ENCODE data around the gene IL1RAPL1. TPM values are rescaled to one million over a fixed set of nuclear protein-coding genes. Genes with fewer than 3 reads are reported as not detected.

IL1RAPL1 gene
- total and polyA plus RNA-seq, 9 of the 15 experiments (the other 6 are each of a cell fraction or from before 2014, with no cell fraction given): 0.04 to 0.07 (median 0.04) TPM; not detected in 6

DNA sequence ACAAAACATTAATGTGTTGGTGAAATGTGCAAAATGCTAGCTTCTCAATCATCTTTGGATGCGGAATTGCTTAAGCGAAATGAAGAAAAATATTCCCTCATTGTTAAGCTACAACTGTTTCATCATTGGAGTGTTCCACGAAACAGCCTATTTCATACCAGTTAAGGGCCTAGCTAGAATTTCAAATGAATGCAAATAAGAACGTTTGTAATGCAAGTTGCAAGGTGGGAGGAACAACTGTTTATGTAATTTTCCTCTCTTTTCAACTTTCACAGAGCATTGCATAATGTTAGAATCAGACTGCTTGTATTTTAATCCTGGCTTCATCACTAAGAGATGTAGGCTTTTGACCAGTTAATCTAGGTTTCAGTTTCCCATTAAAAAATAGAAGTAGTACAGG lies 480.1 kb downstream of the IL1RAPL1 start:
- H3K4me2 ChIP-seq (ENCODE audit: insufficient read depth, low read length): no peak overlapping the region
- in situ Hi-C loops (cut with MboI) (no loop called here), intact Hi-C loops (cut with micrococcal nuclease) (no loop called here)
- no peak for TF ChIP-seq MTA1 (IDR thresholded peaks at IDR 0.05; ENCODE audit: borderline replicate concordance)
- no peak for TF ChIP-seq PML (IDR thresholded peaks at IDR 0.05; ENCODE audit: low read length)
- TF ChIP-seq, protein P1, sequence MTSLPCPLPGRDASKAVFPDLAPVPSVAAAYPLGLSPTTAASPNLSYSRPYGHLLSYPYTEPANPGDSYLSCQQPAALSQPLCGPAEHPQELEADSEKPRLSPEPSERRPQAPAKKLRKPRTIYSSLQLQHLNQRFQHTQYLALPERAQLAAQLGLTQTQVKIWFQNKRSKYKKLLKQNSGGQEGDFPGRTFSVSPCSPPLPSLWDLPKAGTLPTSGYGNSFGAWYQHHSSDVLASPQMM (CRISPR knock-in tag; IDR thresholded peaks at IDR 0.05): no peak
- TF ChIP-seq EZH2 (IDR thresholded peaks at IDR 0.05; ENCODE audit: borderline replicate concordance, low read depth, low read length): no peak
- no peak for TF ChIP-seq RFX7 (CRISPR knock-in tag; IDR thresholded peaks at IDR 0.05)
- no peak for TF ChIP-seq MAFG (tag; conservative IDR thresholded peaks at IDR 0.05)
- no peak for TF ChIP-seq USF2 (CRISPR knock-in tag; IDR thresholded peaks at IDR 0.05)
- TF ChIP-seq FOXM1 (IDR thresholded peaks at IDR 0.05; ENCODE audit: low read depth): no peak
- TF ChIP-seq FOXM1 (CRISPR knock-in tag; IDR thresholded peaks at IDR 0.05; ENCODE audit: low read depth): no peak
- no peak for TF ChIP-seq SETDB1 (IDR thresholded peaks at IDR 0.05; ENCODE audit: low read length)
- no peak for TF ChIP-seq ZBTB17 (CRISPR knock-in tag; IDR thresholded peaks at IDR 0.05)
- TF ChIP-seq ESRRB (CRISPR knock-in tag; IDR thresholded peaks at IDR 0.05; ENCODE audit: borderline replicate concordance): no peak
- TF ChIP-seq HOXB6 (CRISPR knock-in tag; IDR thresholded peaks at IDR 0.05; ENCODE audit: borderline replicate concordance): no peak
- TF ChIP-seq, protein P2, sequence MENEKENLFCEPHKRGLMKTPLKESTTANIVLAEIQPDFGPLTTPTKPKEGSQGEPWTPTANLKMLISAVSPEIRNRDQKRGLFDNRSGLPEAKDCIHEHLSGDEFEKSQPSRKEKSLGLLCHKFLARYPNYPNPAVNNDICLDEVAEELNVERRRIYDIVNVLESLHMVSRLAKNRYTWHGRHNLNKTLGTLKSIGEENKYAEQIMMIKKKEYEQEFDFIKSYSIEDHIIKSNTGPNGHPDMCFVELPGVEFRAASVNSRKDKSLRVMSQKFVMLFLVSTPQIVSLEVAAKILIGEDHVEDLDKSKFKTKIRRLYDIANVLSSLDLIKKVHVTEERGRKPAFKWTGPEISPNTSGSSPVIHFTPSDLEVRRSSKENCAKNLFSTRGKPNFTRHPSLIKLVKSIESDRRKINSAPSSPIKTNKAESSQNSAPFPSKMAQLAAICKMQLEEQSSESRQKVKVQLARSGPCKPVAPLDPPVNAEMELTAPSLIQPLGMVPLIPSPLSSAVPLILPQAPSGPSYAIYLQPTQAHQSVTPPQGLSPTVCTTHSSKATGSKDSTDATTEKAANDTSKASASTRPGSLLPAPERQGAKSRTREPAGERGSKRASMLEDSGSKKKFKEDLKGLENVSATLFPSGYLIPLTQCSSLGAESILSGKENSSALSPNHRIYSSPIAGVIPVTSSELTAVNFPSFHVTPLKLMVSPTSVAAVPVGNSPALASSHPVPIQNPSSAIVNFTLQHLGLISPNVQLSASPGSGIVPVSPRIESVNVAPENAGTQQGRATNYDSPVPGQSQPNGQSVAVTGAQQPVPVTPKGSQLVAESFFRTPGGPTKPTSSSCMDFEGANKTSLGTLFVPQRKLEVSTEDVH (IDR thresholded peaks at IDR 0.05; ENCODE audit: low read depth, partially characterized antibody): no peak
- no peak for DNase-seq (ENCODE audit: extremely low read depth in 1 of 4, low spot score in 3 of 4)
- ChIA-PET CTCF (ENCODE audit: low intra/inter-chr PET ratio) (no interaction called here), POLR2A (no interaction called here)
- ATAC-seq: no peak
- WGBS (ENCODE audit: insufficient coverage, low coverage, missing lambda C conversion rate): 5% methylated on average over 4 of the region's 4 CpGs
- FAIRE-seq: no peak
- H3K27ac ChIP-seq (ENCODE audit: extremely low read depth, low read depth, low read length): no peak overlapping the region
- H4K20me1 ChIP-seq (replicated peaks; ENCODE audit: control insufficient read depth, insufficient read depth, low read length): no peaks in the 10 kb centered on the region
- no peak overlapping the region for H2AFZ ChIP-seq (ENCODE audit: low read depth, low read length)
- H3K79me2 ChIP-seq (ENCODE audit: control insufficient read depth, insufficient read depth, low read length): no peaks in the 10 kb centered on the region
- no peak overlapping the region for H3K9ac ChIP-seq (ENCODE audit: insufficient read depth in 1 of 2, low read depth in 2 of 2, low read length in 2 of 2)
- BruUV-seq (replicated peaks): no TSS peak
- H3K36me3 ChIP-seq (ENCODE audit: control insufficient read depth, insufficient read depth, low read length): no peaks in the 10 kb centered on the region
- no peaks in the 10 kb centered on the region for H3K9me3 ChIP-seq (replicated peaks; ENCODE audit: control insufficient read depth, insufficient read depth, low read depth, low read length)
- no peaks in the 10 kb centered on the region for H3K9me1 ChIP-seq (ENCODE audit: control insufficient read depth, insufficient read depth, low read length)
- H3K4me1 ChIP-seq (replicated peaks in 1 of 2; ENCODE audit: control insufficient read depth in 2 of 2, insufficient read depth in 2 of 2, low read length in 2 of 2): no peaks in the 10 kb centered on the region
- no peak overlapping the region for H3K4me3 ChIP-seq
- no peaks in the 10 kb centered on the region for H3K27me3 ChIP-seq (ENCODE audit: control insufficient read depth in 2 of 2, insufficient read depth in 2 of 2, low read length in 2 of 2)

Data from K562 (cell line).